Measurements from ENCODE around the gene RBM8A. TPM values are rescaled to one million over a fixed set of nuclear protein-coding genes. Genes with fewer than 3 reads are reported as not detected.

RBM8A gene
- total and polyA plus RNA-seq, 12 donors = 34.5 to 151 (median 67.4) TPM

DNA sequence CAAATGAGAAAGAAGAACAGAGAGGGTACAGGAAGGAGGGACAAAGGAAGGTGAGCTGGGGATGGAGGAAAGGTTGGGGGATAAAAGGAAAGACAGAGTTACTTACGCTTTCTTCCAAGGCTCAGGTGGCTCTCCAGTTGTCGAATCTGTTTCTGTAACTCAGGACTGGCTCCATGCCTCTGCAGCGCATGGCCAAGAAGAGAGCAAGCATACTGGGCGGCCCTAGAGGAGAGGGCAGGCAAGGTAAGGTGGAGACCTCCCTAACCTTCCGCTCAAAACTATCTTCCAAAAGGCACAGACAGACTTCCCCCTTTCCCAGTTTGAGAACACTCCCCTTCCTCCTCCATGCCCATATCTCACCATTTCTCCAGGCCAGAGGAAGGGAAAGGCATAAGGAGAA lies 9.7 kb downstream of the RBM8A start:
- H3K9me3 ChIP-seq = no peaks in the 10 kb centered on the region
- peak overlapping the region; percentile 73 to 99 (median 90) for H3K4me3 ChIP-seq
- peaks cover 0 to 56% (median 10%) of the 10 kb centered on the region in 9 donors for H3K36me3 ChIP-seq
- DNase-seq (no peak), ATAC-seq (no peak)
- TF ChIP-seq, protein P1, sequence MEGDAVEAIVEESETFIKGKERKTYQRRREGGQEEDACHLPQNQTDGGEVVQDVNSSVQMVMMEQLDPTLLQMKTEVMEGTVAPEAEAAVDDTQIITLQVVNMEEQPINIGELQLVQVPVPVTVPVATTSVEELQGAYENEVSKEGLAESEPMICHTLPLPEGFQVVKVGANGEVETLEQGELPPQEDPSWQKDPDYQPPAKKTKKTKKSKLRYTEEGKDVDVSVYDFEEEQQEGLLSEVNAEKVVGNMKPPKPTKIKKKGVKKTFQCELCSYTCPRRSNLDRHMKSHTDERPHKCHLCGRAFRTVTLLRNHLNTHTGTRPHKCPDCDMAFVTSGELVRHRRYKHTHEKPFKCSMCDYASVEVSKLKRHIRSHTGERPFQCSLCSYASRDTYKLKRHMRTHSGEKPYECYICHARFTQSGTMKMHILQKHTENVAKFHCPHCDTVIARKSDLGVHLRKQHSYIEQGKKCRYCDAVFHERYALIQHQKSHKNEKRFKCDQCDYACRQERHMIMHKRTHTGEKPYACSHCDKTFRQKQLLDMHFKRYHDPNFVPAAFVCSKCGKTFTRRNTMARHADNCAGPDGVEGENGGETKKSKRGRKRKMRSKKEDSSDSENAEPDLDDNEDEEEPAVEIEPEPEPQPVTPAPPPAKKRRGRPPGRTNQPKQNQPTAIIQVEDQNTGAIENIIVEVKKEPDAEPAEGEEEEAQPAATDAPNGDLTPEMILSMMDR (IDR thresholded peaks at IDR 0.05) = no peak
- H3K4me1 ChIP-seq = peaks cover 3 to 34% (median 26%) of the 10 kb centered on the region in 9 donors
- H3K27me3 ChIP-seq = no peaks in the 10 kb centered on the region
- peak overlapping the region in 8 of 10 donors; percentile 80 to 95 (median 90) for H3K27ac ChIP-seq
- intact Hi-C loops (cut with DNase I) = loop anchor here in 6 of 10 donors (5.0 to 10.0 kb wide), 5 partner anchors 40 to 80 kb away; partner anchors contain the start of genes LIX1L (in 5 of the 6), NUDT17 (in 3 of the 6) and PIAS3 (in 1 of the 6)
- WGBS, 2 donors = 76 to 78% methylated on average over 5 of the region's 5 CpGs

DNA sequence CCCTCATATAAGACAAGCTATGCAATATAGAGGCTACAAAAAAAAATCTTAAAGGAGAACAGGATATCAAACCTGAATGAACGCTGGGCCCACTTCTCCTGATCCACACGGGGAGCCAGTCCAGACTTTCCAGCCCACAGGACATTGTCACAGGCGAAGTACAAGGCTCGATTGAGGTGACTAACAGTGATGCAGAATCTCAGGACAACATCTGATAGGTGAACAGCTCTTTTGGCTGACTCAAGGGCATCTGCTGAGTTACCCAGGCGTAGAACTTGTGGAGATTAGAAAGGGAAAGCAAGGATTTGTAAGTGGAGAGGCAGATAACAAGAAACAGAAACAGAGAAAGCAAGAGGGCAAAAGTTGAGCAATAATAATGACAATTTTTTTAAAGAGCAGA lies 10.5 kb downstream of the RBM8A start:
- Histone ChIP-seq H3K27ac (peak overlapping the region in 1 of 10 donors; percentile 90), H3K36me3 (peaks cover 0 to 61% (median 8%) of the 10 kb centered on the region in 9 donors), H3K9me3 (no peaks in the 10 kb centered on the region), H3K27me3 (no peaks in the 10 kb centered on the region), H3K4me3 (peak overlapping the region in 1 of 10 donors; percentile 98), H3K4me1 (peaks cover 3 to 34% (median 26%) of the 10 kb centered on the region in 9 donors)
- 78 to 81% methylated on average over 5 of the region's 5 CpGs for WGBS, 2 donors
- DNase-seq (no peak), ATAC-seq (no peak)
- TF ChIP-seq, protein P1 (IDR thresholded peaks at IDR 0.05) = no peak
- intact Hi-C loops (cut with DNase I) = loop anchor here in 6 of 10 donors (5.0 to 10.0 kb wide), 5 partner anchors 41 to 79 kb away; partner anchors contain the start of genes LIX1L (in 5 of the 6), NUDT17 (in 3 of the 6) and PIAS3 (in 1 of the 6)

DNA sequence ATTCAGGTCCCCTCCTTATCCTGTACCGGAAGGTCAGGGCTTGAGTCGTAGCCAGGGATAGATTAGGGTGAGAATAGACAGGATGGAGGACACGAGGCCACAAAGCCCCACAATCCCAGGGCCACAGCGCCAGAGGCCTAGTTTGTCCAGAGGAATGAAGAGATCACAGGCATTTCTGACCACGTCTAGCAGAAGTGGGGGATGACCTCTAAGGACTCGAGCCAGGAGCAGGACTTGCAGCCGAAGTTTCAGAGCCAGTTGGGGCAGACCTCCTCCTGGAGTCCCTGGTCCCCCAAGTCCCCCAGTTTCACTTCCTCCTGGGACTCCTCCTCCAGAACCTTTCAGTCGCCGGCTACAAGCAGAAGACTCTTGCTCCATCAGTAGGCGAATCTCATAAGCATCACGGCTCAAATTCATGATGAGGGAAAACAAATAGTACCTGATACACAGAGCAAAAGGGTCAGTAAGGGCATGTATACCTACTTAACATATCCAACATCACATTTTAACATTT lies 15.1 kb downstream of the RBM8A start:
- Histone ChIP-seq H3K4me3 (no peak overlapping the region), H3K9me3 (no peaks in the 10 kb centered on the region), H3K36me3 (peaks cover 0 to 69% (median 9%) of the 10 kb centered on the region in 9 donors), H3K27me3 (no peaks in the 10 kb centered on the region), H3K4me1 (peaks cover 0 to 40% (median 29%) of the 10 kb centered on the region in 9 donors), H3K27ac (no peak overlapping the region)
- TF ChIP-seq, protein P1 (IDR thresholded peaks at IDR 0.05) = no peak
- 77 to 81% methylated on average over 11 of the region's 11 CpGs for WGBS, 2 donors
- intact Hi-C loops (cut with DNase I) = loop anchor here in 5 of 10 donors (5.0 to 10.0 kb wide), 3 partner anchors 55 to 67 kb away; partner anchors contain the start of genes NUDT17 (in 3 of the 5) and PIAS3 (in 2 of the 5)
- no peak for ATAC-seq
- DNase-seq = no peak

DNA sequence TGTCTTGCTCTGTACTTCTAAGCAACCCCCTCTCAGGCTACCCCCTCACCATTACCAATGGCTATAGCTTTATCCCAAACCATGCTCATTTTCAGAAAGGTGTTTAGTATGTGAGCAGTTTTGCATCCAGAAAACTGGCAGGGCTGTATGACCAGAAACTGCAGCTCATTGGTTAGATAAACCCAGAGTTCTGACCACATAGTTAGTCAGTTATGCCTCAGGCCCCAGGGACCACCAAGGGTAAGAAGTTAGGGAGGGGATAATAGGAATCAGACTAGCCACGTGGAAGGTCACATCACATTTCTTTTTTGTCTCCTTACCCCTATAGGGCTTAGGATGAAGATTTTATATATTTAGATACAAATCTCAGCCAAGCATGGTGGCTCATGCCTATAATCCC lies 18.6 kb downstream of the RBM8A start:
- DNase-seq = no peak
- H3K4me3 ChIP-seq = no peak overlapping the region
- intact Hi-C loops (cut with DNase I) = loop anchor here in 1 of 10 donors (1.0 kb wide), 1 partner anchor 16 kb away; no protein-coding TSS in a partner anchor

More for the DNA sequence above, 18.6 kb downstream of the RBM8A start:
- H3K27ac ChIP-seq = peak overlapping the region in 5 of 10 donors; percentile 31 to 77 (median 67)
- peaks cover 0 to 34% (median 24%) of the 10 kb centered on the region in 9 donors for H3K4me1 ChIP-seq
- ATAC-seq = no peak
- WGBS, 2 donors = 35 to 66% methylated on average over 1 of the region's 1 CpG
- H3K9me3 ChIP-seq = no peaks in the 10 kb centered on the region
- no peaks in the 10 kb centered on the region for H3K27me3 ChIP-seq
- H3K36me3 ChIP-seq = peaks cover 0 to 37% (median 5%) of the 10 kb centered on the region in 9 donors
- TF ChIP-seq, protein P1 (IDR thresholded peaks at IDR 0.05) = no peak
